Fibroblast of lung (primary cell): ENCODE measurements around the gene FCN2. TPM values are rescaled to one million over a fixed set of nuclear protein-coding genes. Genes with fewer than 3 reads are reported as not detected.

Experiments
- DNase-seq, 2 donors: peaks; one replicate each; pipeline versions ENCODE4 v3.0.0 to v3.0.0-alpha.2; 2010; ENCODE audit warnings: low read depth in 2 of 2
- H2AFZ ChIP-seq: 2 replicates; pipeline ENCODE4 v1.5.1; 2012; ENCODE audit warnings: low read length, control low read depth, inconsistent platforms
- H3K27ac ChIP-seq: 2 replicates; pipeline ENCODE4 v1.5.1; 2011; ENCODE audit warnings: low read length, control low read depth; ENCODE audit not compliant: insufficient read depth
- H3K27me3 ChIP-seq: 2 replicates; pipeline ENCODE4 v1.5.1; 2011; ENCODE audit warnings: mild to moderate bottlenecking, low read length; ENCODE audit not compliant: control insufficient read depth, insufficient read depth
- H3K36me3 ChIP-seq: 2 replicates; pipeline ENCODE4 v1.5.1; 2011; ENCODE audit warnings: low read length; ENCODE audit not compliant: control insufficient read depth, insufficient read depth
- H3K4me1 ChIP-seq: 2 replicates; pipeline ENCODE4 v1.5.1; 2011; ENCODE audit warnings: low read length; ENCODE audit not compliant: control insufficient read depth, insufficient read depth; ENCODE audit errors: extremely low read depth
- H3K4me2 ChIP-seq: 2 replicates; pipeline ENCODE4 v1.5.1; 2011; ENCODE audit warnings: low read length, control low read depth; ENCODE audit not compliant: insufficient read depth; ENCODE audit errors: extremely low read depth
- H3K4me3 ChIP-seq, 4 experiments: fragments of 200-600 bp in 1 of 4; sonication (generic) in 1 of 4; replicated peaks in 1 of 4; 2 replicates each; pipeline ENCODE4 v1.5.1; 2011 to 2016; ENCODE audit warnings: low read length in 4 of 4, low read depth in 3 of 4, mild to moderate bottlenecking in 3 of 4, control low read depth in 2 of 4, inconsistent platforms in 1 of 4, mixed read lengths in 1 of 4; ENCODE audit not compliant: insufficient read depth in 1 of 4; ENCODE audit errors: control extremely low read depth in 1 of 4
- H3K79me2 ChIP-seq: 2 replicates; pipeline ENCODE4 v1.5.1; 2012; ENCODE audit warnings: mild to moderate bottlenecking, low read length, inconsistent platforms; ENCODE audit not compliant: control insufficient read depth, insufficient read depth
- H3K9ac ChIP-seq: 2 replicates; pipeline ENCODE4 v1.5.1; 2011; ENCODE audit warnings: mild to moderate bottlenecking, low read length, control low read depth; ENCODE audit not compliant: insufficient read depth
- H3K9me3 ChIP-seq: 2 replicates; pipeline ENCODE4 v1.5.1; 2012; ENCODE audit warnings: low read depth, low read length; ENCODE audit not compliant: control insufficient read depth, insufficient read depth
- H4K20me1 ChIP-seq: 2 replicates; pipeline ENCODE4 v1.5.1; 2011; ENCODE audit warnings: low read length; ENCODE audit not compliant: control insufficient read depth, insufficient read depth; ENCODE audit errors: extremely low read depth
- EZH2 ChIP-seq: IDR thresholded peaks from 2 replicates; pipeline ENCODE4 v1.5.1; 2012; ENCODE audit warnings: low read length, control low read depth, mild to moderate bottlenecking; ENCODE audit errors: missing control alignments
- polyA plus RNA-seq, 2 donors: library from polyadenylated mRNA; depleted of rRNA in 1 of 2; stranded (reverse) in 1 of 2; unstranded in 1 of 2; fragments of >200 nt; gene quantifications; 2 replicates each; pipeline ENCODE4 v1.2.1, GENCODE V29; 2011 to 2012; ENCODE audit warnings: missing spikeins in 1 of 2
- total RNA-seq: library from RNA; depleted of rRNA; stranded (reverse); fragments of >200 nt; gene quantifications from 2 replicates; pipeline ENCODE4 v1.2.1, GENCODE V29; 2014
- TF ChIP-seq, protein P1 (sequence below), 2 donors: IDR thresholded peaks in 1 of 2; conservative IDR thresholded peaks in 1 of 2; 1 replicate in 1 of 2; 2 replicates in 1 of 2; pipeline ENCODE4 v1.5.1; 2011 to 2012; ENCODE audit warnings: low read length in 2 of 2, control low read depth in 1 of 2, inconsistent platforms in 1 of 2, low read depth in 1 of 2, mild to moderate bottlenecking in 1 of 2

Gene FCN2
- total and polyA plus RNA-seq, 2 donors (not counting 1 experiment from before 2014, with no cell fraction given) = not detected

DNA sequence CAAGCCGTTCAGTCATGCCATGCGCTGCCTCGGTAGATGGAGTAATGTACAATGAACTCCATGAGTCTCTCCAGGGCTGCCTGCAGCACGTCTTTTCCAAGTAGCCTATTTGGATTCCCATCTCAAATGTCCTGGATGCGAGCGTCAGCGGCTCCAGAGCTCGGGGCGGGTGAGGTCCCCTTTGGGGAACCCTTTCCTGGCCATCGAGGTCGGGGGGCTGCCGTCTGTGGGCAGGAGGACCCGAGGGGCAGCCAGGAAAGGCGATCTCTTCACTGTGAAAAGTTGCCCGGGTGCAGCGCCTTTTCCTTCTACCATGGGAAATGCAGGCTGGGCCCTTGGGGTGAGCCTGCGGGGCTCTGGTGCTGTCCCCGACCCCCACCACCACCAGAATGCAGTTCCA, 36.9 kb upstream of the FCN2 start:
- Histone ChIP-seq H3K27ac (no peak overlapping the region), H3K36me3 (peaks cover 17% of the 10 kb centered on the region), H3K4me2 (no peak overlapping the region), H3K9ac (no peak overlapping the region), H3K27me3 (no peaks in the 10 kb centered on the region), H4K20me1 (no peaks in the 10 kb centered on the region), H3K79me2 (no peaks in the 10 kb centered on the region), H3K4me1 (no peaks in the 10 kb centered on the region), H3K9me3 (no peaks in the 10 kb centered on the region), H3K4me3 (no peak overlapping the region), H2AFZ (no peak overlapping the region)
- no peak for TF ChIP-seq EZH2
- TF ChIP-seq, protein P1, sequence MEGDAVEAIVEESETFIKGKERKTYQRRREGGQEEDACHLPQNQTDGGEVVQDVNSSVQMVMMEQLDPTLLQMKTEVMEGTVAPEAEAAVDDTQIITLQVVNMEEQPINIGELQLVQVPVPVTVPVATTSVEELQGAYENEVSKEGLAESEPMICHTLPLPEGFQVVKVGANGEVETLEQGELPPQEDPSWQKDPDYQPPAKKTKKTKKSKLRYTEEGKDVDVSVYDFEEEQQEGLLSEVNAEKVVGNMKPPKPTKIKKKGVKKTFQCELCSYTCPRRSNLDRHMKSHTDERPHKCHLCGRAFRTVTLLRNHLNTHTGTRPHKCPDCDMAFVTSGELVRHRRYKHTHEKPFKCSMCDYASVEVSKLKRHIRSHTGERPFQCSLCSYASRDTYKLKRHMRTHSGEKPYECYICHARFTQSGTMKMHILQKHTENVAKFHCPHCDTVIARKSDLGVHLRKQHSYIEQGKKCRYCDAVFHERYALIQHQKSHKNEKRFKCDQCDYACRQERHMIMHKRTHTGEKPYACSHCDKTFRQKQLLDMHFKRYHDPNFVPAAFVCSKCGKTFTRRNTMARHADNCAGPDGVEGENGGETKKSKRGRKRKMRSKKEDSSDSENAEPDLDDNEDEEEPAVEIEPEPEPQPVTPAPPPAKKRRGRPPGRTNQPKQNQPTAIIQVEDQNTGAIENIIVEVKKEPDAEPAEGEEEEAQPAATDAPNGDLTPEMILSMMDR (conservative IDR thresholded peaks at IDR 0.05 in 1 of 2, IDR thresholded peaks at IDR 0.05 in 1 of 2; ENCODE audit: low read depth in 1 of 2, low read length in 2 of 2) = no peak
- DNase-seq = no peak

DNA sequence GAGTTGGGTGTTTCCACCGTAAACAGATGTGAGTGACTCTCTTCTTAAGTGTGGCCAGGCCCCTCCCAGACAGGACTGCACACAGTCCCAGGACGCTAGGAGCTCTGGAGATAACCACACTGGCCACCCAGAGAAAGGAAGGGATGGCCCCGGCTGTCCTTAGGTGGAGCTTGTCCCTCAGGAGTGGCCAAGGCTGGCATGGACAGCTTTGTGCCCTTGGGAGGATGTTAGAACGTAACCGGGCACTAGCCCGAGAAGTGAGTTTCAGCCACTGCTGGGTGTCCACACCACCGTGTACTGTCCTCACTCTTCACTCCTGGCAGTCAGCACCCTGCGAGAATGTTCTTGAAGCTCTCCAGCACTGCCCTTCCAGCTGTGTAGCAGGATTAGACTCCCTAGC, 35.8 kb upstream of the FCN2 start:
- Histone ChIP-seq H3K27me3 (no peaks in the 10 kb centered on the region), H3K4me2 (no peak overlapping the region), H2AFZ (no peak overlapping the region), H3K9ac (no peak overlapping the region), H3K79me2 (no peaks in the 10 kb centered on the region), H4K20me1 (no peaks in the 10 kb centered on the region), H3K9me3 (no peaks in the 10 kb centered on the region), H3K4me3 (no peak overlapping the region), H3K36me3 (peaks cover 15% of the 10 kb centered on the region), H3K27ac (no peak overlapping the region), H3K4me1 (no peaks in the 10 kb centered on the region)
- DNase-seq = no peak
- TF ChIP-seq, protein P1 (conservative IDR thresholded peaks at IDR 0.05 in 1 of 2, IDR thresholded peaks at IDR 0.05 in 1 of 2; ENCODE audit: low read depth in 1 of 2, low read length in 2 of 2) = no peak
- TF ChIP-seq EZH2 = no peak

DNA sequence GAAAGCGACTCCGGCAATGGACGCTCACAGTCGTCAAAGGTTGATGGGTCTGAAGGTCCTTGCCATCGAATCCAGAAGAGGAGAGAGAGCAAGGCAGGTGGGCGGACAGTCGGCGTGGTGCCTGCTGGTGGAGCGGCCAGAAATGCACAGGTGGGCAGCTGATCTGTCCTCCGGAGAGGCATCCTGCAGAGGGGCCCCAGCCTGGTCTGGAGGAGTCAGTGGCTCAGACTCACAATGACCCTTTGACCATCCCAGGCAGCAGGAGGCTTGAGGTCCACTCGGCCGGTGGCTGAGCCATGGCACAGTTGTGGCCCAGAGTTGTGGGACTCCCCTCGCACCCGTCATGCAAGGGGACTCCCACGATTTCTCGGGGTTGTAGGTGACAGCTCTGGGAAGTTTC, 34.4 kb upstream of the FCN2 start:
- Histone ChIP-seq H3K4me3 (no peak overlapping the region), H3K36me3 (peaks cover 15% of the 10 kb centered on the region), H4K20me1 (no peaks in the 10 kb centered on the region), H3K4me2 (no peak overlapping the region), H3K4me1 (no peaks in the 10 kb centered on the region), H3K9me3 (no peaks in the 10 kb centered on the region), H3K27me3 (no peaks in the 10 kb centered on the region), H3K9ac (no peak overlapping the region), H3K79me2 (no peaks in the 10 kb centered on the region), H3K27ac (no peak overlapping the region), H2AFZ (no peak overlapping the region)
- TF ChIP-seq EZH2 = no peak
- TF ChIP-seq, protein P1 (conservative IDR thresholded peaks at IDR 0.05 in 1 of 2, IDR thresholded peaks at IDR 0.05 in 1 of 2; ENCODE audit: low read depth in 1 of 2, low read length in 2 of 2) = no peak
- no peak for DNase-seq
